ENCODE results near the gene SYNDIG1. TPM values are rescaled to one million over a fixed set of nuclear protein-coding genes. Genes with fewer than 3 reads are reported as not detected.

The SYNDIG1 gene
- total and polyA plus RNA-seq, 9 of the 15 experiments (the other 6 are each of a cell fraction or from before 2014, with no cell fraction given) = not detected

DNA sequence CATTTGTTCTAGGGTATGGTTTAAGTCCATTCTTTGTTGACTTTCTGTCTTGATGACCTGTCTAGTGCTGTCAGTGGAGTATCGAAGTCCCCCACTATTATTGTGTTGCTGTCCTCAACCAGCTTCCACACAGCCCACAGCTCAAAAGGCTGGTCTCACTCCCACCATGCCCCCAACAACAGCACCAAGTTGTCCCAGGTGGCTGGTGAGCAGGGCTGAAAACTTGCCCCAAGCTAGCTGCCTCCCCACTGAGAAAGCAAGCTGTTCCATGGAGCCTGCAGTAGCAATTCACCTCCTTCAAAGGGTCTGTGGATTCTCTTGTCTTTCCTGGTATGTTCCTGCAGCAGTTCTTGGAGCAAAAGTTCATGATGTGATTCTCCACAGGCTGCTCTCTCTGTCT lies 221.0 kb downstream of the SYNDIG1 start (continued):
- TF ChIP-seq, protein P1, sequence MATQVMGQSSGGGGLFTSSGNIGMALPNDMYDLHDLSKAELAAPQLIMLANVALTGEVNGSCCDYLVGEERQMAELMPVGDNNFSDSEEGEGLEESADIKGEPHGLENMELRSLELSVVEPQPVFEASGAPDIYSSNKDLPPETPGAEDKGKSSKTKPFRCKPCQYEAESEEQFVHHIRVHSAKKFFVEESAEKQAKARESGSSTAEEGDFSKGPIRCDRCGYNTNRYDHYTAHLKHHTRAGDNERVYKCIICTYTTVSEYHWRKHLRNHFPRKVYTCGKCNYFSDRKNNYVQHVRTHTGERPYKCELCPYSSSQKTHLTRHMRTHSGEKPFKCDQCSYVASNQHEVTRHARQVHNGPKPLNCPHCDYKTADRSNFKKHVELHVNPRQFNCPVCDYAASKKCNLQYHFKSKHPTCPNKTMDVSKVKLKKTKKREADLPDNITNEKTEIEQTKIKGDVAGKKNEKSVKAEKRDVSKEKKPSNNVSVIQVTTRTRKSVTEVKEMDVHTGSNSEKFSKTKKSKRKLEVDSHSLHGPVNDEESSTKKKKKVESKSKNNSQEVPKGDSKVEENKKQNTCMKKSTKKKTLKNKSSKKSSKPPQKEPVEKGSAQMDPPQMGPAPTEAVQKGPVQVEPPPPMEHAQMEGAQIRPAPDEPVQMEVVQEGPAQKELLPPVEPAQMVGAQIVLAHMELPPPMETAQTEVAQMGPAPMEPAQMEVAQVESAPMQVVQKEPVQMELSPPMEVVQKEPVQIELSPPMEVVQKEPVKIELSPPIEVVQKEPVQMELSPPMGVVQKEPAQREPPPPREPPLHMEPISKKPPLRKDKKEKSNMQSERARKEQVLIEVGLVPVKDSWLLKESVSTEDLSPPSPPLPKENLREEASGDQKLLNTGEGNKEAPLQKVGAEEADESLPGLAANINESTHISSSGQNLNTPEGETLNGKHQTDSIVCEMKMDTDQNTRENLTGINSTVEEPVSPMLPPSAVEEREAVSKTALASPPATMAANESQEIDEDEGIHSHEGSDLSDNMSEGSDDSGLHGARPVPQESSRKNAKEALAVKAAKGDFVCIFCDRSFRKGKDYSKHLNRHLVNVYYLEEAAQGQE (IDR thresholded peaks at IDR 0.05; ENCODE audit: borderline replicate concordance) = no peak
- TF ChIP-seq, protein P1 (CRISPR knock-in tag; IDR thresholded peaks at IDR 0.05; ENCODE audit: low read depth) = no peak

DNA sequence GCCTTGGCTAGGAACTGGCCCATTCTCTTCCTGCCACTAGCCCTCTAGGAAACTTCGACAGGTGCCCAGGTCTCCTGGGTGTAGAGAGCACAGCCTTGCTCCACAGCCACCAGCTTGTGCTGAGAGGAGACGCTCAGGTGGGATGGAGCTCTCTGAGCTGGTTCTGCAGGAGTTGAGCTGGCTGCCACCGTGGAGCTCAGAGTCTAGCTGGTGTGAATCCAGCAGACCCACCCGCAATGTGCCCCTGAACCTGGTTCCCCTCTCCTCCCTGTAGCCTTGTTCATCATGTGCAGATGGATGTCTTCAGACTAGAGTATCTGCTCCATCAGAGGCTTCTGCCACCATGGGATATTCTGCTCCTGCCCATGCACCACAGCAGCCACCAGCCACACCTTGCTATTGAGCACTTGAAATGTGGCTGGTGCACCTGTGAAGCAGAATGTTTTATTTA lies 222.5 kb downstream of the SYNDIG1 start:
- WGBS (ENCODE audit: insufficient coverage, low coverage, missing lambda C conversion rate) = 0% methylated on average over 2 of the region's 4 CpGs
- no peaks in the 10 kb centered on the region for H4K20me1 ChIP-seq (replicated peaks; ENCODE audit: control insufficient read depth, insufficient read depth, low read length)
- no peak overlapping the region for H2AFZ ChIP-seq (ENCODE audit: low read depth, low read length)
- TF ChIP-seq MTF1 (CRISPR knock-in tag; IDR thresholded peaks at IDR 0.05; ENCODE audit: borderline replicate concordance) (no peak), ZNF121 (CRISPR knock-in tag; conservative IDR thresholded peaks at IDR 0.05) (no peak), HDAC3 (IDR thresholded peaks at IDR 0.05; ENCODE audit: borderline replicate concordance, partially characterized antibody) (no peak), HDAC8 (tag; IDR thresholded peaks at IDR 0.05) (no peak), EGR1 (conservative IDR thresholded peaks at IDR 0.05) (no peak)
- TF ChIP-seq, protein P2, sequence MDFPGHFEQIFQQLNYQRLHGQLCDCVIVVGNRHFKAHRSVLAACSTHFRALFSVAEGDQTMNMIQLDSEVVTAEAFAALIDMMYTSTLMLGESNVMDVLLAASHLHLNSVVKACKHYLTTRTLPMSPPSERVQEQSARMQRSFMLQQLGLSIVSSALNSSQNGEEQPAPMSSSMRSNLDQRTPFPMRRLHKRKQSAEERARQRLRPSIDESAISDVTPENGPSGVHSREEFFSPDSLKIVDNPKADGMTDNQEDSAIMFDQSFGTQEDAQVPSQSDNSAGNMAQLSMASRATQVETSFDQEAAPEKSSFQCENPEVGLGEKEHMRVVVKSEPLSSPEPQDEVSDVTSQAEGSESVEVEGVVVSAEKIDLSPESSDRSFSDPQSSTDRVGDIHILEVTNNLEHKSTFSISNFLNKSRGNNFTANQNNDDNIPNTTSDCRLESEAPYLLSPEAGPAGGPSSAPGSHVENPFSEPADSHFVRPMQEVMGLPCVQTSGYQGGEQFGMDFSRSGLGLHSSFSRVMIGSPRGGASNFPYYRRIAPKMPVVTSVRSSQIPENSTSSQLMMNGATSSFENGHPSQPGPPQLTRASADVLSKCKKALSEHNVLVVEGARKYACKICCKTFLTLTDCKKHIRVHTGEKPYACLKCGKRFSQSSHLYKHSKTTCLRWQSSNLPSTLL (IDR thresholded peaks at IDR 0.05) = no peak
- H3K4me3 ChIP-seq = no peak overlapping the region
- in situ Hi-C loops (cut with MboI) = no loop called here
- CTCF ChIA-PET (ENCODE audit: low intra/inter-chr PET ratio) = no interaction called here
- no peak overlapping the region for H3K27ac ChIP-seq (ENCODE audit: extremely low read depth, low read depth, low read length)
- H3K4me2 ChIP-seq (ENCODE audit: insufficient read depth, low read length) = no peak overlapping the region
- intact Hi-C loops (cut with micrococcal nuclease) = no loop called here
- BruUV-seq (replicated peaks) = no TSS peak
- no peaks in the 10 kb centered on the region for H3K36me3 ChIP-seq (ENCODE audit: control insufficient read depth, insufficient read depth, low read length)
- ATAC-seq (no peak), DNase-seq (ENCODE audit: extremely low read depth in 1 of 4, low spot score in 3 of 4) (no peak), FAIRE-seq (no peak)
- H3K4me1 ChIP-seq (replicated peaks in 1 of 2; ENCODE audit: control insufficient read depth in 2 of 2, insufficient read depth in 2 of 2, low read length in 2 of 2) = no peaks in the 10 kb centered on the region
- POLR2A ChIA-PET = no interaction called here
- H3K9ac ChIP-seq (ENCODE audit: insufficient read depth in 1 of 2, low read depth in 2 of 2, low read length in 2 of 2) = no peak overlapping the region
- H3K9me3 ChIP-seq (replicated peaks; ENCODE audit: control insufficient read depth, insufficient read depth, low read depth, low read length) = no peaks in the 10 kb centered on the region
- no peaks in the 10 kb centered on the region for H3K79me2 ChIP-seq (ENCODE audit: control insufficient read depth, insufficient read depth, low read length)
- no peaks in the 10 kb centered on the region; a peak in 1 of 5 replicates for H3K27me3 ChIP-seq (ENCODE audit: control insufficient read depth in 2 of 2, insufficient read depth in 2 of 2, low read length in 2 of 2)
- H3K9me1 ChIP-seq (ENCODE audit: control insufficient read depth, insufficient read depth, low read length) = no peaks in the 10 kb centered on the region
